Measurements from ENCODE around the gene ATE1. TPM values are rescaled to one million over a fixed set of nuclear protein-coding genes. Genes with fewer than 3 reads are reported as not detected.

The ATE1 gene
- total and polyA plus RNA-seq, 2 experiments from 2014 or later = 17.4 to 24.5 TPM

GRCh38 chr10:121690970-121691369, 236.9 kb downstream of the ATE1 start (continued):
- no peak for TF ChIP-seq ETS1 (IDR thresholded peaks at IDR 0.05)
- TF ChIP-seq ZNF331 (CRISPR knock-in tag; IDR thresholded peaks at IDR 0.05; ENCODE audit: low read depth) = no peak
- TF ChIP-seq NANOG (IDR thresholded peaks at IDR 0.05; ENCODE audit: borderline replicate concordance) = no peak
- TF ChIP-seq JUNB (IDR thresholded peaks at IDR 0.05; ENCODE audit: unreplicated experiment) = no peak
- TF ChIP-seq ZNF114 (CRISPR knock-in tag; IDR thresholded peaks at IDR 0.05) = no peak

Small RNAs within 50 kb of the gene (small RNA-seq; reads per million reads assigned to genes)
- gene RF00019 (ENCODE audit: low replicate concordance) = not detected
- not detected for gene RF02219 (ENCODE audit: low replicate concordance)

Other genes starting within 250 kb of the ATE1 start
- gene NSMCE4A, start 47.2 kb upstream of the ATE1 start, total RNA-seq (2014; rRNA removed; shearing (Covaris generic)) = 74.6 and 84.8 TPM in 2 replicates
- 85.3 and 94.9 TPM in 2 replicates for gene NSMCE4A, start 47.2 kb upstream of the ATE1 start, polyA plus RNA-seq (2016; fragmentation: Nextera tagmentation; extraction: Ambion mirVana)
- gene TACC2, start 61.1 kb upstream of the ATE1 start, total RNA-seq (2014; rRNA removed; shearing (Covaris generic)) = 24.2 and 35.9 TPM in 2 replicates
- gene TACC2, start 61.1 kb upstream of the ATE1 start, polyA plus RNA-seq (2016; fragmentation: Nextera tagmentation; extraction: Ambion mirVana) = 25.8 and 30.8 TPM in 2 replicates

Data from GM23338 (cell line).